Mucosa of gallbladder (tissue), 1 donor: Measurements from ENCODE around the gene PIN1. TPM values are rescaled to one million over a fixed set of nuclear protein-coding genes. Genes with fewer than 3 reads are reported as not detected.
A peak's percentile ranks its signal among the peaks of the same experiment; 100 is the strongest.
"Not testable (repeated sequence)": the region's sequence is repeated elsewhere in the genome, so short reads cannot be mapped to it uniquely, and the experiment has no call there.

ENCODE experiments used
- DNase-seq: peaks from one replicate; pipeline ENCODE4 v3.0.0-alpha.2; 2020; ENCODE audit warnings: low spot score
- total RNA-seq: library from RNA; stranded (reverse); gene quantifications from one replicate; pipeline ENCODE4 v1.2.1, GENCODE V29; 2021
- donor health status: DM: no; HTN: no; CAD: no.

The PIN1 gene
- total RNA-seq, 1 donor from 2014 or later = 90.8 TPM

DNA sequence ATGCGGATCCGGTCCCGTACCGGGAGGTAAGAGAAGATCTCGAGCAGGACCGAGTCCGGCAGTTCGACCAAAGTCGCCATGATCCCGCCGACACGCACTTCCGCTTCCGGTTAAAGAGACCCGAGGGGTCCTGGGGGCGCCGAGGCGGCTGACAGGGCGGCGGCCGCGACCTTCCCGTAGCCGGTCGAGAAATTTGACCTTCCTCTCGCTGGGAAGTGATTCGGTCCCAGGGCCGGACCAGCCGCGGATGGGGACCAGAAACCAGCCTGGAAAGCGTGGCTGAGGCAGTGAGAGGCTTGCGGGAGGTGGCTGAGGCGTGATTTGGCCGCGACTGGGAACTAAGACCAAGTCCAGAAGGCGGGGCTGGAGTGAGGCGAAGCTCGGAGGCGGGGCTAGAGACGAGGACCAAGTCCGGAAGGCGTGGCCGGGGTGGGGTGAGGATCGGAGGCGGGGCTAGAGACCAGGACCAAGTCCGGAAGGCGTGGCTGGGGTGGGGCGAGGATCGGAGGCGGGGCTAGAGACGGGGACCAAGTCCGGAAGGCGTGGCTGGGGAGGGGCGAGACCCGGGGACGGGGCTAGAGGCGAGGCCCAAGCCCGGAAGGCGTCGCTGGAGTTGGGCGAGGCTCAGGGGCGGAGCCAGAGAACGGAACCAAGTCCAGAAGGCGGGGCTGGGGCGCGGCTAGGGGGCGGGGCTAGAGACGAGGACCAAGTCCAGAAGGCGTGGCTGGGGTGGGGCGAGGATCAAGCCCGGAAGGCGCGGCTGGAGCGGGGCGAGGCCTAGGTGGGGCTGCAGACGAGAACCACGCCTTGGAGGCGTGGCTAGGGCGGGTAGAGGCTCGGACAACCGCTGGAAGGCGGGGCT is 16.2 kb upstream of the PIN1 start, which contains the start of gene FBXL12:
TSS of gene FBXL12 (minus strand) at position 346 of the 862 bp plus-strand sequence. CDS start at position 80, 266 bp downstream.
- peak; percentile 100 for DNase-seq

DNA sequence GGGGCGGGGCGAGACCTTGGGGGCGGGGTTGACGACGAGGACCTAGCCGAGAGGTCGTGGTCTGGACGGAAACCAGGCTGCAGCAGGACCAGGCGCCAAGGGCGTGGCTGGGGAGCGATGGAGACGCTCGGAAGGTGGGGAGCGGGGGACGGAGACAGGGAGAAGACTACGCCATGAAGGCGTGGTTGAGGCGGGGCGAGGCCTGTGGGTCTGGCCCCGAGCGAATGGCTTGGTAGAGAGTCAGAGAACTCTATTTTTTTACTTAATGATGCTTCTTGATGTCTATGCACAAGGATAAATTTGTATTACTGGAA is 15.6 kb upstream of the PIN1 start:
- no peak for DNase-seq

DNA sequence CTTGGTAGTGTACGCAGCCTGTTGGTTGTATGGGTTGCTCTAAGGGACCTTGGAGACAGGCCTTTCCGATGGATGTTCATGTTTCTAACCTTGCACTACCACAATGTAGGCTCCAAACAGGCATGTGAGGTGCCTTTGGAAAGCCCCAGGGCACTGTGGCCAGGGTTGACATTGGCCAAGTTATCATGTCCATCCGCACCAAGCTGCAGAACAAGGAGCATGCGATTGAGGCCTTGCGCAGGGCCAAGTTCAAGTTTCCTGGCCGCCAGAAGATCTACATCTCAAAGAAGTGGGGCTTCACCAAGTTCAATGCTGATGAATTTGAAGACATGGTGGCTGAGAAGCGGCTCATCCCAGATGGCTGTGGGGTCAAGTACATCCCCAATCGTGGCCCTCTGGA is 15.1 kb upstream of the PIN1 start:
- not testable (repeated sequence) for DNase-seq

DNA sequence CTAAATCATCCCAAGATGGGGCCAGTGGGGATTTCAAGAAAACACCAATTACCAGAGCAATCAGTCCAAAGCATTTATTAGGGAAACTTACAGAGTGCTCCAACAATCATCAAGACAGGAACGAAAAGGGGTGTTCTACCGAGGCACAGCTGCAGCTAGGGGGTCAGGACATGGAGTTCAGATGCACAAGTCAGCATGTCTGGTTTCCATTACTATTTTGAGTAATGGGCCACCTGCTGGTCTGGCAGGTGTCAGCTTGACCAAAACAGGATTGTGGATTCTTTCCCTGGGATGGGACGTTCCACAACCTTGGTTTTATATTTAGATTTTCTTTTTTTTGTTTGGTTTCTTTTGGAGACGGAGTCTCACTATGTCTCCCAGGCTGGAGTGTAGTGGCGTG is 11.3 kb upstream of the PIN1 start:
- no peak for DNase-seq

DNA sequence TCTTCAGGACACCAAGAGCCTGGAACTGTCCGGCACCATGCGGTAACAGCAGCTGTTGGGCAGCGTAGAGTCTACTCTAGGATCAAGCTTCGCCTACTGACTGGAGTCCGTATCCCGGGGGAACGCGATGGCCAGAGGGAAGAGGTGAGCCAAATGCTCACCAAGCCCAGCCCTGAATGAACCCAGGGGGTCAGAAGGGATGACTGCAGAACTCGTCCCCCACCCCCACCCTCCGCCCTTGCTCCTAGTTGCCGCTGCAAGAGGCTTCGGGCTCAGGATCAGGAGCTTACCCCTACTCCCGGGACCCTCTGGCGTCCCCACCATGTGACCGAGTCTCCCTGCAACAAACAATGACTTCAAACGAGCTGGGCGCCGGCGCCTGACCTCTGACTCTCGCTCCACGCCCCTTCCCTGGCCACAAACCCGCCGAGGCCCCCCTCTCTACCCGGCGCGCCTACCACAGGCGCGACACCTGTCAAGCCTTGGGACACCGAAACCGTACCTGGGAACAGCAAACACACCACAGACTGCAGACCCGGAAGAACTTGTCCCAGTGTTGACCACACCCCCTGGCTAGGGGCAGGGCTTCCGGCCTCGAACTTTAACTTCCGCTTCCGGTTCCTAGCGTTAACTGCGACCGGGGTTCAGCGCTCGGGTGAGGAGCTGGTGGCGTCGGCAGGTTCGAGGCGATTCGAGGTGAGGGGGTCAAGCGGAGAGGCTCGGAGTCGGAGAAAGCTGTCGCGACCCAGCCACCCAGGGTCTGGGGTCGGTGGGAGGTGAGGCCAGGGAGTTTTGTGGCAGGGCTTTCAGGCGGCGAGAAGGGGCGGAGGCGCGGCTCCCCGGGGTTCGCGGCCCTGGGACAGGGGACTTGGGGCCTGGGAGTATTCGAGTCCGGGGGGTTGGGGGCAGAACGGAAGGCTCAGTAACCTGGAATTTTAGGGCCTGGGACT is 7.6 kb upstream of the PIN1 start, which contains the start of gene UBL5:
TSS of gene UBL5 (plus strand) at position 630 of the 950 bp plus-strand sequence. CDS start 420 bp downstream, outside the sequence.
- DNase-seq = peak; percentile 90

DNA sequence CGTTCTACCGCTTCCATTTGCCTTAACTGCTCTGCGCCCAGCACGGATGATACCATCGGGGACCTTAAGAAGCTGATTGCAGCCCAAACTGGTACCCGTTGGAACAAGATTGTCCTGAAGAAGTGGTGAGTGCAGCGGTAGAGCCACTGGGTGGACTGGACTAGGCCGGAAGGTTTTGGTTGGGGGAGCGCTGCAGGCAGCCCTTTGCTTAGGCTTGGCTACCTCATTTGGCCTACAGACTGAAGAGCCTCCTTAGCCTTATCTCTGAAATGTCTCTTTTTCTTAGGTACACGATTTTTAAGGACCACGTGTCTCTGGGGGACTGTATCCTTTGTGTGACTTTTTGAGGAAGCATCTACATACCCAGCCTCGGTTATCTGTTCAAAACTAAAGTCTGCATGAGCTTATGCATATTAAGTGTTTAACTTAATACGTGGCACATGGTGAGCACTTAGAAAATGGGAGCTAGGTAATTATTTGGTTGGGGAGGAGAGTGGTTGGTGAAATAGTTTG is 6.5 kb upstream of the PIN1 start:
- DNase-seq = no peak

DNA sequence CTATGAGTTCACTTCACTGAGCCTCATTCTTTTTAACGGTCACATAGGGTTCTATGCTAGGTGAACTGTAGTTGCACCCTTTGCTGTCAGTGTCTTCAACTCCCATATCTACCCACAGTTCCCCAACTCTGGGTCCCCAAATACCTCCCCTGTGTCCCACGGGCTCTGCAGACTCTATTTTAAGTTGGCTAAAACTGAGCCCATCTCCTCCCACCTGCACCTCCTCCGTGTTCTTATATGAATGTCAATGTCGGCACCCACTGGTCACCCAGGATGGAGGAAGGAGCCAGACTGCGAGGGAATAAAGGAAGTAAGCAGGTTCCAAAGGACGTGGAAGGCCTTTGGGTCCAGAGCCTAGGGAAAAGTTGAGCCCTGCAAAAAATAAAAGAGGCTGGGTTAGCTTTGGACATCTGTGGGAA is 802 bp upstream of the PIN1 start:
- no peak for DNase-seq

DNA sequence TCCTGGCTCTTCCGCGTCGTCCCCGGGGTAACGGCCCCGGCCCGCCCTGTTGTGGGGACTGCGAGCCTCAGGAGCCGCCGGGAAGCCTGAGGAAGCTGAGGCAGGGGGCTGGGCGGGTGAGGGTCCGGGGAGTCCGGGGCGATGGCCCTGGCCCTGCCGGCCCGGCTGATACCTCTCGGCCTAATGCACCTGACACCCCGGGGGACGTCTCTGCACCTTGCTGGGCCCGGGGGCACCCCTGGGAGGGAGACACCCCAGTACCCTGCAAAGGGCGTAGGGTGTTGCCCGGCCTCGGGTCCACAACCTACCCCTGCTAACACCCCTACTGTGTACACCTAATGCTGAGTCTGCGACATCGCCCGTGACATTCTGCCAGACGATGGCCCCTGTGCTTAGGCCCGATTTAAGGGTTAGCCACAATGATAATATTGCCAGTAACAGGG is 410 bp downstream of the PIN1 start:
- DNase-seq = no peak

DNA sequence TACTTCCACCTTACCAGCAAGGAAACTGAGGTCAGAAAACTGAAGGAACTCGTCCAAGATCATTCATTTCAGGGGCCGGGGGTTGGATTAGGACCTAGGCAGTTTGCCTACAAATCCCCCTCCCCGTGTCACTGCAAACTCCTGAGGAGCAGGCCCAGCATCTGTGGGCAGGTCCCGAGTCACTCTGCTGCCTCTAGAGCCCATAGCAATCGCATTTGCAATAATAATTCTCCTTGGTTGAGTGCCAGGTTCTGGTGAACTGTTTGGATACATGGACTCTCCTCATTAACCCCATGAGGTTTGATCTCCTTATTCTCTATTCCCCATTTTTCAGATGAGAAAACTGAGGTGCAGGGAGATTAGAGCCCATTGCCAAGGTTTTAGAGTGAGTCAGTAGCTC is 903 bp downstream of the PIN1 start:
- no peak for DNase-seq

DNA sequence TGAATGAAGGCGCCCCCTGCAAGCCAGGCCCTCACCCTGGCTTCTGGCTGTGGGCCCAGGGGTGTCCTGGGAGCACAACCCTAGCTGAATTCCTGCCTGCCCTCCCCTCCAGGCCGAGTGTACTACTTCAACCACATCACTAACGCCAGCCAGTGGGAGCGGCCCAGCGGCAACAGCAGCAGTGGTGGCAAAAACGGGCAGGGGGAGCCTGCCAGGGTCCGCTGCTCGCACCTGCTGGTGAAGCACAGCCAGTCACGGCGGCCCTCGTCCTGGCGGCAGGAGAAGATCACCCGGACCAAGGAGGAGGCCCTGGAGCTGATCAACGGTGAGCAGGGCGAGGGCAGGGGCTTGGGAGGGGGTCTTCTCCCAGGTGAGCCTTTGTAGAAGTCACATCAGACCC is 3.2 kb downstream of the PIN1 start:
- no peak for DNase-seq

DNA sequence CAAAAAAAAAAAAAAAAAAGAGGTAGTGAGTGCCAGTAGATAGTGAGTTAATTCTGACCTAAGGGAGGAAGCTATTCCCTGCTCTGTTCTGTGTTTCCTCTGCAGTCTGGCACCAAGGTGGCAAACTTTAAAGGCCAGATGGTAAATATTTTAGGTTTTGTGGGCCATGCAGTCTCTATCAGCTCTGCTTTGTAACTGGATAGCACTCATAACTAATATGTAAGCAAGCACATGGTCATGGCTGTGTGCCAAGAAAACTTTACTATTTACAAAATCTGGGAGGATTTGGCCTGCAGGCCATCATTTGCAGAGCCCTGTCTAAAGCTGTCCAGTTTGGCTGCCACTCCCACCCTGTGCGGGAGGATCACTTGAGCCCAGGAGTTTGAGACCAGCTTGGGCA is 4.3 kb downstream of the PIN1 start:
- peak; percentile 37 for DNase-seq

DNA sequence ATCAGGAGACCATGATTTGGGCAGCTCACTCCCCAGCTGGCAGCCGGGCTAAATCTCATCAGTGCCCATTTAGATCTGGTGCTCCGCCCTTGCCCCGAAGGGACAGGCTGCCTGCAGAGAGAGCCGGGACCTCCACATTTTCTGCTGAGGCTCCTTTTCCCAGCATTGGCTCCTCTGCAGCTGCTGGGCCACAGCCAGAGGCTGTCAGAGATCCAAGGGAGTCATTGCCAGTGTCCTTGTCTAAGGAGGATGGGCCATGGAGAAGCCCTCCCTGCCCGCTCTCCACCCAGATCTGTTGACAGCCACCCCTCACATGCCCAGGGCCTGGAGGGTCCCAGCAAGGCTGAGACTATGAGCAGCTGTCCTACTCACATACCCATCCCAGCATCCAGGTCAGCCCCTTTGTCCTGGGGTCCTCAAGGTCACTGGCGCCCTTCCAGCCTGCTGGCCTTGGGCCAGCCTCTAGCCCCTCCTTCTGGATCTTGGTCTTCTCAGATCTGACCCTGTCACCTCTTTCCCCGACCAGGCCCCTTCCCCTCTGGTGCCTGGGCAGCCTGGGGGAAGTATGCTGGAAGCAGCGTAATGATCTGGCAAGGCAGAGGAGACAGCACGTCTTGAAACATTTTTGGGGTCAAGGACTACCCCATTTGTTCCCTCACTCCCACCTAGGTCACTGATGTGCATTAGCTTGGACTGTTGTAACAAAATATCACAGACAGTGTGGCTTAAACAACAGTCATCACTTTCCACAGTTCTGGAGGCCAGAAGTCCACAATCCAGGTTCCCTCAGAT is 7.9 kb downstream of the PIN1 start:
- DNase-seq = no peak

DNA sequence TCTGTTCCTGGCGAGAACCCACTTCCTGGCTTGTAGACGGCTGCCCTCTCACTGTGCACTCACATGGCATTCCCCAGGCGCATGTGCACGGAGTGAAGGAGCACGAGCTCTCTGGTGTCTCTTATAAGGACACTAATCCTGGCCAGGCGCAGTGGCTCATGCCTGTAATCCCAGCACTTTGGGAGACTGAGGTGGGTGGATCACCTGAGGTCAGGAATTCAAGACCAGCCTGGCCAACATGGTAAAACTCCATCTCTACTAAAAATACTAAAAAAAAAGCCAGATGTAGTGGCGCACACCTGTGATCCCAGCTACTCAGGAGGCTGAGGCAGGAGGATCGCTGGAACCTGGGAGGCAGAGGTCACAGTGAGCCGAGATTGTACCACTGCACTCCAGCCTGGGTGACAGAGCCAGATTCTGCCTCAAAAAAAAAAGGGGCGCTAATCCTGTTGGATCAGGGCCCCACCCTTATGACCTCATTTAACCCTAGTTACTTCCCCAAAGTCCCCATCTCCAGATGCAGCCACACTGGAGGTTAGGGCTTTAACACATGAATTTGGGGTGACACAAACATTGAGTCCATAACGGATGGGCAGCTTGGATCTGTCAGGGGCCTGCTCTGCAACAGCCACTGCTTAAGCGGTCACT is 8.6 kb downstream of the PIN1 start:
- not testable (repeated sequence) for DNase-seq

DNA sequence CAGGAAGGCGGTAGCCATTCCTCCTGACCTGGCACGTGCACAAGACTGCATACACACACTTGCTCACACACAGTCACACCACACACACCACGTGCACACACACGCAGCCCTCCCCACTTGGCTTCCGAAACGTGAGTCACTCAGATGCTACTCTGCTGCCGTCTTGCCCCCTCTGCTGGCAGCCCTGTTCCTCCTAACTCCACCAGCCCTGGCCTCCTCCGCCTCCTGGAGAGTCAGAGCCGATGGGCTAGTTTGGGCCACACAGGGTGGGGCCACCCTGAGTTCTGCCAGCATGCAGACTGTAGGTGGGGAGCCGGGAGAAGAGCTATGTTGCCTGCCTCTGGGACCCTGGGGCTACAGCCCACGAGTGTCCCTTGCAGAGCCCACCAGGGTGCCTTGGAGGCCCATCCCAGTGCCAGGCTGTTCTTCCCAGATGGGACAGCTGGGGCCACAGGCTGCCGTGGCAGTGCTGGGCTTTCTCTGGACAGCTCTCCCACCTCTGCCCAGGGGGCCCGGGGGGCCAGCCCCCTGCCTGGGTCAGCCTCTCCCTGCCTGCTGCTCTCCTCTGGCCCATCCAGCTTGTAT is 12.1 kb downstream of the PIN1 start:
- peak; percentile 35 for DNase-seq

DNA sequence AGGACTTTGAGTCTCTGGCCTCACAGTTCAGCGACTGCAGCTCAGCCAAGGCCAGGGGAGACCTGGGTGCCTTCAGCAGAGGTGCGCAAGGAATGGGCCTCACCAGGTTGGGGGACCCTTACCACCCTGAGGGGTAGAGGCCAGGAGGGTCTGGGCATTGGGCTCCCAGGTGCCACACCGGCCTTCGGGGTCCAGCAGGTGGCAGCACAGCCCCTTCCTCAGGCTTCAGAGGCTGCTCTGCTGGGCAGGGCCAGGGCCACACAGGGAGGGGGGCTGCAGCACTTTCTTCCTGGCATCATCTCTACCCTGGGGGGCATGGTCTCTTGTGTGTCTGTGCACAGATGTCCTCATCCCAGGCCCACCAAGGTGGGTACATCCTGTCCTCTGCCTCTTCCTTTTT is 12.9 kb downstream of the PIN1 start:
- no peak for DNase-seq

DNA sequence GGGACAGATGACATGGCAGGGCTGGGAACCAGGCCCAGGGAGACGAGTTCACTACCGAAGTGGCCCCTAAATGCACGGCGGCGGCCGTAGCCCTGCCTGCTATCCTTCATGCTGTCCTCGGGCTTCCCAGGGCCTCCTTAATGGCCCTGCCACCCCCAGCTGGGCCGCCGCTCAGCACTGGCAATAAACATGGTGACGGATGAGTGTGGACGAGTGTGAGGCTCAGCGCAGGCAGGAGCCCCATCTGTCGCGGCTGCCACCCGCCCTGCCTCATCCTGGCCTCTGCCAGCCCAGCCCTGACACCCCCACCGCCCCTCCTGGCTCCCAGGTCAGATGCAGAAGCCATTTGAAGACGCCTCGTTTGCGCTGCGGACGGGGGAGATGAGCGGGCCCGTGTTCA is 13.6 kb downstream of the PIN1 start:
- DNase-seq = no peak

DNA sequence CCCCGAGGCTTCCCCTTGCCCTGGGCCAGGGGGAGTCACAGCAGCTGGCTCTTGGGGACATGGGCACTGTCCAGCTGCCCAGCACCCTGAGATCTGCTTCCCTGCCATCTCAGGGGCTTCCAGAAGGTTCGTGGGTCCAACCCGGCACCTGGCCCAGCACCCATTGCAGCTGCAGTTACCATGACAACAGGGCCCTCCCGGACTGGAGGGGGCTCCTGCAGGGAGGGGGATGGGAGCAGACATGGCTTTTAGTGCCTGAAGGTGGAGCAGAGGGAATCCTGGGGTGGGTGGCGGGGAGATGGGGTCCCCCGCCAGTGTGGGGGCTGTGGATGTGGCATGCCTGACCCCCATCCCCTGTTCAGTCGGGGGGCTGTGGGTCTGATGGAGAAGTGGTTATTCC is 14.7 kb downstream of the PIN1 start:
- DNase-seq = no peak

DNA sequence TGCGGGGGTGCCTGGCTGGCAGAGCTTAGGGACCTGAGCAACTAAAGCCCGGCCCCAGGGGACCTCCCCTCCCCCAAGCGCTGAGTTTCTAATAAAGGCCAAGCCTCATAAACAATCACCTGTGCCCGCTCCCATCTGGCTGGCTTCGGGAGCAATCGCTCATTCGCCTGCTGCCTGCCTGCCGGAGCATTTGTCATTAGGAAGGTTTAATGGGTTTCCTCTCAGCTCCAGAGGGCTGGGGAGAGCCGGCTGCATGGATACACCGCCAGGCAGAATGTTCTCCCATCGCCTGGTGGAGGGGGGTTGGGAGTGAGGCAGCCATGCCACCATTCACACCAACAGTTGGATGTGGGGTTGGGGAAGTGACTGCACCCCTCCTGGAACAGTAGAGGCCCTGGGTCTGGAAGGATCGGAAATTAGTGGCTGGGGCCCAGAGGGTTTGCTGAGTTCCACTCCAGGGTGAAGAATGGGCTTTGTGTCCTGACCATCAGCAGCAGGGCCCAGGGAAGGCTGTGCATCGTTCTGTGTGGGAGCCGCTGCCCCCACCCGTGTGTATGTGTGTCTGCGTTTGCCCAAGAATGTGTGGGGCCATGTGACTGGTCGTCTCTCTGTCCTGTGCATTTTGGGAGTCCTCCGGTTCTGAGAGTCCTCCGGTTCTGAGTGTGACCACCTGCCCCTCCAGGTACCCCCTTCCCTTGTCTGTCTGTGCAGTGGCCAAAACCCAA is 15.3 kb downstream of the PIN1 start:
- no peak for DNase-seq

DNA sequence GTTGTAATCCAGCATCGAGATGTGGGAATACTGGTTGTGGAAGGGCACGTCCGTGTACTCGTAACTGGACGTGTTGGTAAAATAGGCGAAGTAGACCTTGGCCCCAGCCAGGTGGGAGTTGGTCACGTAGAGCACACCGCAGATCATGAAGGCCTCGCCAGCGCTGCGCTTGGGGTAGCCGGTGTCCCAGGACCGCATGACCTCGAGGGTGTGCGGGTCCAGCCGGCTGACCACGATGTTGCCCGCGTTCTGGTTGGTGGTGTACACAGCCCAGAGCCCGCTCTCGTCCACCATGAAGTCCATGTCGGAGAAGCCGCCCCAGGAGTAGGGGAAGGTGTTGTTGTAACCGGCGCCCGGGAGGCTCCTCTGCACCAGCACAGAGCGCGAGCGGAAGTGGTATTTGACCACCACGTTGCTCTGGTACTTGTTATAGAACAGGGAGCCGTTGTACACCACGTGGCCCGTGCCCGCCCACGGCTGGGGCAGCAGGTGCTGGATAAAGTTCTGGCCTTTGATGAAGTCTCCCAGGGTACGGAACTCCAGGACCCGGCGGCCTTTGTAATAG is 19.2 kb downstream of the PIN1 start:
- no peak for DNase-seq

DNA sequence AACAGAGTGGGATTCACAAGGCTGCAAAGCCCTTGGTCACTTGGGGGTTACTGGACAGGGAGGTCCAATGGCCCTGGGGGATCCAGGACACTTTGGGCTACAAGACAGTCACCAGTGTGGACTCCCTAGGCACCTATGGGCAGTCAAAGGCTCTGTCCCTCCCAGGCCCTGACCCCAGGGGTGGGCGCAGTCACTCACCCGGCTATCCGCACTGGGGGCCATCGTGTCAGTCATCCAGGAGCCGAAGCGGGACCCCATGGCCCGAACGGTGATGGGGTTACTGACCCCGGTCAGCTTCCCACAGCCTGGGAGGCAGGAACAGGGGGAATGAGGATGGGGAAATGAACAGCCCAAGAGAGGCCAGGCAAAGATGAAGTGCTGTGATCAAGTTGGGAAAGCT is 21.5 kb downstream of the PIN1 start:
- DNase-seq = no peak
